HG03280 (cell line): ENCODE results near the gene DYTN.

Source experiments
- ATAC-seq: cut with Tn5 transposase; IDR thresholded peaks from one replicate; pipeline ENCODE4 v1.9.1; 2021; ENCODE audit warnings: mild to moderate bottlenecking, moderate library complexity; ENCODE audit not compliant: unreplicated experiment

DYTN gene

GRCh38 chr2:206701952-206702605, 16.1 kb downstream of the DYTN start:
- ATAC-seq: no peak

GRCh38 chr2:206700156-206700555, 18.0 kb downstream of the DYTN start:
- no peak for ATAC-seq

- ATAC-seq: no peak
Observed at GRCh38 chr2:206698811-206699210, 19.4 kb downstream of the DYTN start.

DNA sequence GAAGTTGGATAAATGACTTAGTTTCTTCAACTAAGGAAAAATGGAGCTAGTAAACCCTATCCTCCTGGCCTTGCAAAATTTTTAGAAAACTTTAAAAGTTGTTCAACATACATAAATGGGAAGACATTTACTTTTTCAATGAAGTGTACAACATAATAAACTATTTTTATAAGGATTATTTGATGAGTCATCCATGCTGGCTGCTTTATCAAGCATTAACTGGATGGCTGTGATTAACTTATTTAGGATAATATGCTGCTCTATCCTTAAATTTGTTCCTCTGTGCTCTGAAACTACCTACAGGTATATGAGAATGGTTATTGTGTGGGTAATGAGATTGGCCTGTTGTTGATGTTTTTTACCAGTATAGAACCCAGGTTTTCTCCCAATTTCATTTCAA, 21.3 kb downstream of the DYTN start:
- ATAC-seq: no peak

DNA sequence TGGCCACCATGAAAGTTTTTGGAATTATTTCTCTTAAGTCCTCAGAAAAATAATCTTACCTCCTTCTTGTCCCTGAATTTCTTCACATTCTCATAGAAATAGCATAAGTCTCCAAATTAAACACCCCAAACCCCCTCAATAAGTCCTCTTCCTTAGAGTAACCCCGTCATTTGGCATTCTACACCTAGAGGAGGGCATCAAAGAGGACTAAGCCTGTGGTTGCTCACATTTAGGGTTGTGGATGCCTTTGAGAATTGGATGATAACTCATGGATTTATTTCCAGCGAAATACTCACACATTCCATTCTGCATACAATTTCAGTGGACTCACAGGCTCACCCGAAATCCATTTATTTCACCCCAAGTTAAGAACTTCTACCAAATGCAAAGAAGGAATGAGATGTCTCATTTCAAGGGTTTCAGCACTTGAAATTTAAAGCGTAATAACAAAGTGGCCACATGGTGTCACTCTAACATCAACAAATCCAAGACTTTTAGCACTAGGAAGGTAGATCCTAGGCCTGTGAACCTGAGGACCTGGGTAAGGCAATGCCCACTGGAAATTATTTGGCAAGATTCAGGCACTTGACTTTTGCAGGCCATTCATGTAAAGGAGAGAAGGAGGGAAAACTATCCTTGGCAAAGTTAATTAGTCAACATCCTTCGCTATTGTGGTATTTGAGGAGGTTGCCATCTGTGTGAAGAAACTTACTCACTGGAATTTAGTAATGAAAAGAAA, 24.6 kb downstream of the DYTN start:
- peak; percentile 68 for ATAC-seq

DNA sequence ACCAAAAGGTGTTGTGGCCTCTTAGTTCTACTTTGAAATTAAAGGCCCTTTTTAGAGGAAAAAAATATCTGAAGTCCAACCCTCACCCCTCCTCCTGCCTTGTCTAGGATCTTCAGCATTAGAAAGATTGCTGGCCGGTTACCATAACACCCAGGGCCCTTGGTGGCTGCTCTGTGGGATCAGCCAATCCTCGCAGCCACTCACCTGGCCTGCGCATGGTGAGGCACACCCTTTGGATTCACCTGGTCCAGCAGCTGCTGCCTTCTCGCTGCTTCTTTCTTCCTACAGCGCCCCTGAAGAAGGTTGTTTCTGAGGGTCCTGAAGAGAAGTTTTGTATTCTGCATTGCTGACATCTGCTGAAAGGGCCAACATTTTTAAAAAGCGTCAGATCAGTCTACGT, 25.2 kb downstream of the DYTN start:
- ATAC-seq: no peak

DNA sequence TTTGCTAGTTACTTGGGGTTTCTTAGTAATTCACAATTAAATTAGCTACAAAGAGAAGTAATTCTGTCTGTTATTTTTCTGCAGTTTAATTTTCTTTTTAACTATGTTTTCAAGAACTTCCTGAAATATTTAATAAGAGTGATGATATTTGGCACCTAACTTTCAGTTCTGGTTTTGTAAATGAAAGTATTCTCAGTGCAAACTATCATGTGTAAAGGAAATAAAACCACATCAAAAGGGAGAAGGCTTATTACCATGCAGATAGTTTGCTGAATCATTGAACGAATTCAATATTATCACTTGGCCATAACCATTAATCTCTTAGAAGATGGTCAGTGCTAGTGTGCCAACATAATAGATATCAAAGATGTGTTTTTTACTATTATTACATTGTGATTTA, 29.2 kb downstream of the DYTN start:
- no peak for ATAC-seq

- ATAC-seq: no peak
Observed at GRCh38 chr2:206688453-206688852, 29.7 kb downstream of the DYTN start.

GRCh38 chr2:206683546-206683945, 34.6 kb downstream of the DYTN start:
- no peak for ATAC-seq

DNA sequence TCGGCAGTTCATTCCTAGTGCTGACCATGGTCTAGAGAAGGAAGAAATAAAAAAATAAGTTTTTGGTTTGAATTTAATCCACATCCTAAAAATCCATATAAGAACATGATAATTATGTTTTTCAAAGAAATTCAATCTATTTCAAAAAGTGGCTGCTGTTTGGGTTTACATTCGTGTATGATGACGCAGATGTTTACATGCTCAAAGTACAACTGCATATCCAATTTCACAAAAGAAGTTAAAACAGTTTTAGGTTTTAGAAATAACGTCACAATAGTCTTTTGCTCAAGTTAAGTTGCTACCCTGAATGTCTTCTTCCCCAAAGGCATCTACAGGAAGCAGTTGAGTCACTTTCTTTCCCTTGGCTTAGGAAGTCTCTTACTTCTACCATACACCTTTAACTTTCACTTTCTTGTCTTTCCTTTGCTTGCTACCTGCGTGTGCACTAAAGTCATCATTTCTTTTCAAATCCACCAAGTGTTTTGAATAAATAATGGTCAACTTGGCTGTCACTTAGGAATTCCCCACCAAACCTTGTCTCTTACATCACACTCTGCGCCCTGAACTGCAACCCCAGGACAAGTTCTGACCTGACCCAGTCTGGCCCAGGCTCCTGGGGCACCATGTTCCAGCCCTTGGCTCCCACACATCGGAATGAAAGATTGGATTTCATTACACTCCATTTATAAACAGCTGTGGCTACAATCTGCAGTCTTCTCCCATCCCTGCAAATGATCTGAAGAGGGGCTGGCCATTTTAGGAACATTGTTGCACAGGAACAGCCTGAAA, 47.5 kb downstream of the DYTN start:
- ATAC-seq: no peak

DNA sequence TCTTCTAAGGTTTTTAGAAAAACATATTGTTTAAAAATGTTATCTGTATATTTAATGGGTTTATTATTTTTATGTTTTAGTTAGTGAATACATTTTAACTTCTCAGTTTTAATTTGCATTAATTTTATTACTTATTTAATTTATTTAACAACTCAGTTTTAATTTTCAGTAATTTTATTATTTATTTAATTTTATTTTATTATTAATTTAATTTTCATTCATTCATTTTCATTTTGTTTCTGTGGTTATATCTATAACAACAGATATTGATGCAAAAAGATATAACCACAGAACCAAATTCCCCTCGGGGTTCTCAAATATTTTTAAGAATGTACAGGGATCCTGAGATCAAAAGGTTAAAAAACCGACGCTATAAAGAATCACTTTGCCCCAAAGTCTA, 52.9 kb downstream of the DYTN start:
- ATAC-seq: no peak

- ATAC-seq: no peak
Observed at GRCh38 chr2:206657087-206657486, 61.1 kb downstream of the DYTN start.

DNA sequence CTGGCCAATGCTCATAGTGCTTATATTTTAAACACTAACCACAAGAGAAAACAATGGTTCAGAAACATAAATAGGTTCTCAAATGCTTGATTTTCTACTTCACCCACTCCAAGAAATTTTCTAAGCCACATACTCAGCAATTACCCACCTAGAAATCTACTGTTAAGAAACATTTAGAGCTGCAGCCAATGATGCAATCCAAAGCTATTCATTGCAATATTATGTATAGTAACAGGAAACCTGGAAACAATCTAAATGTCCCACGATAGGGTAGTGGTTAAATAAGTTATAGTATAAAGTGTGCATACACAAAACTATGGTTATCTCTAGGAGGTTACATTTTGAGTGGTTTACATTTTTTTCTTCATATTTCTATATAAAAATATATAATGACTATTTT, 70.2 kb downstream of the DYTN start:
- no peak for ATAC-seq

DNA sequence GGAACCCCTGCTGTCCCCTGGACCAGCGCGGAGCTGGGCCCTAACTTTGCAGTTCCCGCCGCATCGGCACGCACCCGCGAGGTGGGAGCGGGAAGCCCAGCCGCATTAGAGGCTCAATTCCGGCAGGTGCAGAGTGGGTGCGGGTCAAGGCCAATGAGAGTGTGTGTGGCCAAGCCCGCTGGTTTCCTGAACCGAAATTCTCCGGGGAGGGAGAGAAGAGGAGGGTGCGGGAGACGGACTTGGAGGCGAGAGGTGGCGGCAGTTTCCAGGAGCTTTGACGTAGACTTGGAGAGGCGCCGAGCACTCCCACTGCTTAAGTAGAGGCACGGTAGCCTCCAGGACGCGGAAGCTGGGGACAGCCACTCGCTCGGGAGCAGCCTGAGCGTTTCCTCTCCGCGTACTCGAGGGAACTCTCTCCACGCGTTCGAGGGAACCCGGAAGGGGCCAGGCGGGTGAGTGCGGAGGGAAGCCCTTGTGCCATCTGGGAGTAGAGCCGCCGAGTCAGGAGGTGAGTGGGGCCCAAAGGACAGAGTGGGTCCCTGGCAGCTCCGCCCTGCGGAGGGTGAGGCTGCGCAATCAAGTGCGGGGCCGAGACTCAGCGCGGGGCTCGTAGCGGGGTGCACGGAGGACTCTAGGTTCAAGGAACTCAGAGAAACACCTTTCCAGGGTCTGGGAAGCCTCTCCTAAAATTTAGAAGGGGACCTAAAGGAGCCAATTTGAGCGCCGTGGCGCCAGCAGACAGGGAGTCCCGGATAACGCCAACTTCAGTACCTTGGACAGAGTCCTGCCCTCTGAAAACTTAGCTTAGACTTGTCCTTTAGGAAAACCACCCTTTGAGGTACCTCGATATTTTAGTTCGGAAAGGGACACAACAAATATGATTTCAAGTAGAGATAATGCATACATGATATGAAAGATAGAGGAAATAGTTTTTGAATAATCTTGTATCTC, 75.8 kb downstream of the DYTN start, which contains the start of gene FAM237A:
Gene FAM237A, plus strand, starts transcription at position 413 of the 951 bp plus-strand sequence. CDS start 1,750 bp downstream, outside the sequence.
- no peak for ATAC-seq

- ATAC-seq: no peak
Observed at GRCh38 chr2:206641226-206641625, 77.0 kb downstream of the DYTN start.

DNA sequence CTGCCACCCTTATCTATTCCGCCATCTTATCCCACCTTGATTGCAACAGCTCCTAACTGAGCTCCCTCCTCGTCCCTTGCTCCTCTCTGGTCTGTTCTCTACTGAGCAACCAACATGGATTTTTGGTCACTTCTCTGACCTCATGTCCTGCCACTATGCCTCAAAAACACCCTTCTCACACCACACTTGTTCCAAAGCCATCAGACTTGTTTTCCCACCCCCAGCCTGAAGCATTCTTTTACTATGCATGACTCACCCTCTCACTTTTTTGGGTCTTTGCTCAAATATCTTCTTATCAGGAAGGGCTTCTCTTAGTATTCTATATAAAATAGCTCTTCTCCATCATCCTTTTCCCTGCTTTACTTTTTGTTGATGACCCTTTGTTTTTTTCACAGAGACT, 78.6 kb downstream of the DYTN start:
- ATAC-seq: no peak

DNA sequence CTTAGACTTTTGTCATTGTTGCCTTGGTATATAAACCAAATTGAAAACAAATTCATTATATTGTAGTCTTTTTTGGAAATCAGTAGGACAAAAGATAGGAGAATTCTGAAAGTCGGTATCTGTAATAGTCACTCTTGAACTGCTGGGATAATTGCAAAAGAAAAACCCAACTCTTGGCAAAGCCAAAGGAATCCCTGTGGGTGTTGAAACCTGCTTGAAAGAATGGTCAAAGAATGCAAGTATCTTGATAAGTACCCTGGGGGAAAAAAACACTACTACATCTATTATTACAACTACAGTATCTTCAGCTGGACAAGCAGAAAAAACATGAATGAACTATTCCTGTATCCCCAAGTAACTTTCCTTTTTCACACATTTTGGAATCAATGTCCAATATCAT, 83.2 kb downstream of the DYTN start:
- ATAC-seq: no peak

- ATAC-seq: no peak
Observed at GRCh38 chr2:206631340-206631739, 86.9 kb downstream of the DYTN start.

DNA sequence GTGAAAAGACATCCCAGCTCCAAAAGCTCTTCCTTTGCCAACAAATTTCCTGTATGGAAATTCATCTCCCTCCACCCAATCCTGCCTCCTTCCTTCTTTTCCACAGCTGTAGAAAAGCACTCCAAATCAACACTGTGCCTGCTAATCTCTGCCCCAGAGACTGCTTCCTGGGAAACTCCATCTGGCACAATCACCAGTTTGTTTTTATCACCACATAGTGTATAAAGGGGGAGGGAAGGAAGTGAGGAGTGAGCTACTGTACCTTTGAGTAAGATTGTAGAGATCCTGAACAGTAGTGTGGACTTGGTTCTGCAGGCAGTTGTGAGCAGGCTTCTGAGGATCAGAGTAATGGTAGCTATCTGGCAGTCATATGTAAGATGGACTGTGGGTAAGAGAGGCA, 90.6 kb downstream of the DYTN start:
- no peak for ATAC-seq

DNA sequence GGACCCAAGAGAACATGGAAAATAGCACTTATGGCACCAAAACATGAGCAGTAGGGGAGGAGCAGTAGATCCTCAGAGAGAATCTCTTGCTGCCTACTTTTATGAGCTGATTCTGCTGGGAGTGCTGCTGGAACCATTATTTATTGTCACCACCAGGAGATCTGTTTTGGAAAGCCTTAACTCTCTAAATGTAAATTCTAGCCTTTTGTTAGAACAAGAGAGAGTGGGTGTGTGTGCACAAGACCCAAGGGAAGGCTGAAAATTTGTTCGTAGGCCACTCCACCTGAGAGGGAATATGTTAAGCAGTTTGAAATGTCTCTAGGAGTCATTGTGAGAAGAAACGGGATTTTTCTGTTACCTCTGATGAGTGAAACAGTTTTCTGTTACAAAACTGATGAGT, 92.1 kb downstream of the DYTN start:
- no peak for ATAC-seq

DNA sequence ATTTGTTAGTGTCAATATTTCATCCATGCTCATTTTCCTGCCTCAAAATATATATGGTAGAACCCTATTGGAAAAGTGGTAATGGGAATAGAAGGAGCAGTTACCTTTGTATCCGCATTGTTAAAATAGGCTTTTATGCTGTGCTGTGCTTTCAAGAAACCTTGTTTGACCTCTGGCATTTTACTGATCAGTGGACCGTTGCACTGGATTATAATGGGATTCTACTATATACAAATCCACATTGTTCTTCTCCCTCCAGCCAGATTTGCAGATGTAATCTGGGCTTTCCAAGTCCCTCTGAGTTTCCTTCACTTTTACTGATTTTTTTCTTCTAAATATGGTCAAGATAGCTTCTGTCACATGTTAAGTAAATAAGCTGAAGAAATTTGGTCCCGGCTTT, 99.2 kb downstream of the DYTN start:
- no peak for ATAC-seq
